Measurements from ENCODE around the gene NHSL1.
"Not testable (repeated sequence)": the region's sequence is repeated elsewhere in the genome, so short reads cannot be mapped to it uniquely, and the experiment has no call there.

Gene NHSL1

GRCh38 chr6:138430361-138431145 lies 68.7 kb downstream of the NHSL1 start:
- FAIRE-seq = no peak
- DNase-seq (ENCODE audit: insufficient read length, low spot score) = no peak

GRCh38 chr6:138429761-138430160 lies 69.5 kb downstream of the NHSL1 start:
- DNase-seq (ENCODE audit: insufficient read length, low spot score) (no peak), FAIRE-seq (no peak)

- DNase-seq (ENCODE audit: insufficient read length, low spot score) (peak; percentile 35), FAIRE-seq (peak; percentile 62)
These were observed 70.2 kb downstream of the NHSL1 start for GRCh38 chr6:138428944-138429598.

GRCh38 chr6:138427701-138428100 lies 71.6 kb downstream of the NHSL1 start:
- FAIRE-seq = no peak

GRCh38 chr6:138426500-138427123 lies 72.7 kb downstream of the NHSL1 start:
- no peak for DNase-seq (ENCODE audit: insufficient read length, low spot score)
- FAIRE-seq = no peak

More at GRCh38 chr6:138427701-138428100, 71.6 kb downstream of the NHSL1 start:
- no peak for DNase-seq (ENCODE audit: insufficient read length, low spot score)

- not testable (repeated sequence) for FAIRE-seq; DNase-seq (ENCODE audit: insufficient read length, low spot score)
These were observed 74.0 kb downstream of the NHSL1 start for GRCh38 chr6:138425256-138425655.

- DNase-seq (ENCODE audit: insufficient read length, low spot score) (no peak), FAIRE-seq (no peak)
These were observed 75.0 kb downstream of the NHSL1 start for GRCh38 chr6:138424004-138424904.

GRCh38 chr6:138422861-138423260 lies 76.4 kb downstream of the NHSL1 start:
- no peak for FAIRE-seq
- DNase-seq (ENCODE audit: insufficient read length, low spot score) = no peak

GRCh38 chr6:138421608-138422007 lies 77.7 kb downstream of the NHSL1 start:
- no peak for DNase-seq (ENCODE audit: insufficient read length, low spot score)
- FAIRE-seq = no peak

- DNase-seq (ENCODE audit: insufficient read length, low spot score) (no peak), FAIRE-seq (no peak)
These were observed 78.2 kb downstream of the NHSL1 start for GRCh38 chr6:138421089-138421488.

GRCh38 chr6:138420356-138420755 lies 78.9 kb downstream of the NHSL1 start:
- DNase-seq (ENCODE audit: insufficient read length, low spot score) (no peak), FAIRE-seq (no peak)

- DNase-seq (ENCODE audit: insufficient read length, low spot score) = no peak
- FAIRE-seq = no peak
These were observed 79.5 kb downstream of the NHSL1 start for GRCh38 chr6:138419766-138420165.

- no peak for FAIRE-seq
These were observed 81.1 kb downstream of the NHSL1 start for GRCh38 chr6:138418118-138418742.

GRCh38 chr6:138417493-138418117 lies 81.7 kb downstream of the NHSL1 start:
- FAIRE-seq (no peak), DNase-seq (ENCODE audit: insufficient read length, low spot score) (no peak)

More at GRCh38 chr6:138418118-138418742, 81.1 kb downstream of the NHSL1 start:
- no peak for DNase-seq (ENCODE audit: insufficient read length, low spot score)

- DNase-seq (ENCODE audit: insufficient read length, low spot score) (no peak), FAIRE-seq (no peak)
These were observed 83.1 kb downstream of the NHSL1 start for GRCh38 chr6:138416206-138416605.

GRCh38 chr6:138415125-138415524 lies 84.2 kb downstream of the NHSL1 start:
- DNase-seq (ENCODE audit: insufficient read length, low spot score) (no peak), FAIRE-seq (no peak)

- FAIRE-seq (no peak), DNase-seq (ENCODE audit: insufficient read length, low spot score) (peak; percentile 67)
These were observed 88.1 kb downstream of the NHSL1 start for GRCh38 chr6:138410972-138411880.

- FAIRE-seq (no peak), DNase-seq (ENCODE audit: insufficient read length, low spot score) (no peak)
These were observed 89.1 kb downstream of the NHSL1 start for GRCh38 chr6:138410048-138410735.
